GM19463 (cell line): Measurements from ENCODE around the gene ADPRH.
A peak's percentile ranks its signal among the peaks of the same experiment; 100 is the strongest.
"Not testable (repeated sequence)": the region's sequence is repeated elsewhere in the genome, so short reads cannot be mapped to it uniquely, and the experiment has no call there.

Experiments
- ATAC-seq: cut with Tn5 transposase; IDR thresholded peaks from one replicate; pipeline ENCODE4 v1.9.1; 2021; ENCODE audit warnings: mild to moderate bottlenecking, moderate library complexity; ENCODE audit not compliant: unreplicated experiment

The ADPRH gene

GRCh38 chr3:119579366-119580066 lies at the start of gene ADPRH:
TSS of gene ADPRH (plus strand) at chr3:119579492. CDS start at chr3:119582170, 2,678 bp downstream.
- ATAC-seq = peak; percentile 63

GRCh38 chr3:119529883-119530282 lies 49.4 kb upstream of the ADPRH start:
- ATAC-seq = no peak

GRCh38 chr3:119530456-119530855 lies 48.8 kb upstream of the ADPRH start:
- no peak for ATAC-seq

GRCh38 chr3:119531151-119531550 lies 48.1 kb upstream of the ADPRH start:
- ATAC-seq = no peak

GRCh38 chr3:119534296-119534695 lies 45.0 kb upstream of the ADPRH start:
- no peak for ATAC-seq

GRCh38 chr3:119536757-119537156 lies 42.5 kb upstream of the ADPRH start:
- no peak for ATAC-seq

- ATAC-seq = no peak
These were observed 40.5 kb upstream of the ADPRH start for GRCh38 chr3:119538772-119539171.

- peak; percentile 39 for ATAC-seq
These were observed 37.7 kb upstream of the ADPRH start for GRCh38 chr3:119541547-119541946.

- ATAC-seq = peak; percentile 41
These were observed 37.0 kb upstream of the ADPRH start for GRCh38 chr3:119542168-119542767.

- no peak for ATAC-seq
These were observed 36.1 kb upstream of the ADPRH start for GRCh38 chr3:119543147-119543546.

GRCh38 chr3:119547227-119547626 lies 32.1 kb upstream of the ADPRH start:
- no peak for ATAC-seq

- no peak for ATAC-seq
These were observed 31.0 kb upstream of the ADPRH start for GRCh38 chr3:119548341-119548740.

GRCh38 chr3:119550192-119550910 lies 28.9 kb upstream of the ADPRH start:
- ATAC-seq = peak; percentile 47

GRCh38 chr3:119551598-119551997 lies 27.7 kb upstream of the ADPRH start:
- no peak for ATAC-seq

- ATAC-seq = not testable (repeated sequence)
These were observed 26.4 kb upstream of the ADPRH start for GRCh38 chr3:119552928-119553327.

- ATAC-seq = no peak
These were observed 25.4 kb upstream of the ADPRH start for GRCh38 chr3:119553823-119554415.

GRCh38 chr3:119555309-119555735 lies 24.0 kb upstream of the ADPRH start:
- ATAC-seq = no peak

- no peak for ATAC-seq
These were observed 23.4 kb upstream of the ADPRH start for GRCh38 chr3:119555929-119556328.

GRCh38 chr3:119557192-119557876 lies 22.0 kb upstream of the ADPRH start:
- ATAC-seq = no peak

- ATAC-seq = no peak
These were observed 21.4 kb upstream of the ADPRH start for GRCh38 chr3:119557877-119558269.
